HUES48 (cell line): ENCODE data around the gene PIGO.

Experiments
- H3K27ac ChIP-seq: one replicate; pipeline ENCODE4 v1.7.0; 2013; ENCODE audit warnings: low read depth, low read length, inconsistent platforms
- H3K27me3 ChIP-seq: 2 replicates; pipeline ENCODE4 v1.6.1; 2013; ENCODE audit warnings: mild to moderate bottlenecking, low read length; ENCODE audit not compliant: control insufficient read depth, insufficient read depth
- H3K36me3 ChIP-seq: 2 replicates; pipeline ENCODE4 v1.6.1; 2013; ENCODE audit warnings: low read length; ENCODE audit not compliant: control insufficient read depth, insufficient read depth
- H3K4me1 ChIP-seq: 2 replicates; pipeline ENCODE4 v1.6.1; 2013; ENCODE audit warnings: mild to moderate bottlenecking, low read length; ENCODE audit not compliant: control insufficient read depth, insufficient read depth
- H3K4me3 ChIP-seq: 2 replicates; pipeline ENCODE4 v1.5.1; 2013; ENCODE audit warnings: mild to moderate bottlenecking, low read depth, low read length
- H3K9ac ChIP-seq: 2 replicates; pipeline ENCODE4 v1.6.1; 2013; ENCODE audit warnings: mild to moderate bottlenecking, low read depth, low read length, moderate library complexity
- H3K9me3 ChIP-seq: 2 replicates; pipeline ENCODE4 v1.6.1; 2013; ENCODE audit warnings: low read length; ENCODE audit not compliant: control insufficient read depth, insufficient read depth

PIGO gene

DNA sequence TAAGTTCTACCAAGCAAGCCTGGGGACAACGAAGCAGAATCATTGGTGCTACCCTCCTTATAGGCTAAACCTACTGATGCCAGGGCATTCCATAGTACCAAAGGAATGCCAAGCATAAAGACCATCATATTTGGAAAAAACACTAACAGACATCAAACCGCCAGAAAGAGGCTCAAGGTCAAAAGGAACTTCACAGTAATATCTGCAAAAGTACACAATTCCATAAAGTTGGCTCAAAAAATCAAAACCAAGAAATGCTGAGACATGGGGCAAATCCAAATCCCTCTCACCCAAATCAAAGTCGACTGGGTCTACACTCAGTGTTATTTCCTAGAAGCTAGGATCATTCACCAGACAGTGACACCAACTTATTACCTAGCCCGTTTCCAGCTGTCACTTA is 27.4 kb downstream of the PIGO start:
- Histone ChIP-seq H3K27ac (no peak overlapping the region), H3K9ac (no peak overlapping the region), H3K27me3 (no peaks in the 10 kb centered on the region), H3K9me3 (no peaks in the 10 kb centered on the region), H3K4me3 (no peak overlapping the region), H3K36me3 (peaks cover 70% of the 10 kb centered on the region), H3K4me1 (peaks cover 16% of the 10 kb centered on the region)

GRCh38 chr9:35067056-35067455 is 29.3 kb downstream of the PIGO start:
- H3K27me3 ChIP-seq, result no peaks in the 10 kb centered on the region
- H3K36me3 ChIP-seq, result peaks cover 81% of the 10 kb centered on the region
- no peak overlapping the region for H3K27ac ChIP-seq
- H3K9ac ChIP-seq, result no peak overlapping the region
- no peaks in the 10 kb centered on the region for H3K9me3 ChIP-seq
- H3K4me3 ChIP-seq, result no peak overlapping the region
- peaks cover 12% of the 10 kb centered on the region; the same call in 1 of the 2 replicates for H3K4me1 ChIP-seq

GRCh38 chr9:35060548-35061207 is 35.7 kb downstream of the PIGO start:
- H3K4me1 ChIP-seq, result no peaks in the 10 kb centered on the region
- no peaks in the 10 kb centered on the region for H3K9me3 ChIP-seq
- no peak overlapping the region for H3K4me3 ChIP-seq
- H3K9ac ChIP-seq, result no peak overlapping the region
- H3K27ac ChIP-seq, result no peak overlapping the region
- peaks cover 100% of the 10 kb centered on the region for H3K36me3 ChIP-seq
- H3K27me3 ChIP-seq, result no peaks in the 10 kb centered on the region

- H3K4me1 ChIP-seq, result no peaks in the 10 kb centered on the region
- H3K9me3 ChIP-seq, result no peaks in the 10 kb centered on the region
- H3K27ac ChIP-seq, result no peak overlapping the region
- H3K36me3 ChIP-seq, result peaks cover 97% of the 10 kb centered on the region
- H3K9ac ChIP-seq, result no peak overlapping the region
- no peaks in the 10 kb centered on the region for H3K27me3 ChIP-seq
- H3K4me3 ChIP-seq, result no peak overlapping the region
These were observed 37.0 kb downstream of the PIGO start for GRCh38 chr9:35059438-35059837.

DNA sequence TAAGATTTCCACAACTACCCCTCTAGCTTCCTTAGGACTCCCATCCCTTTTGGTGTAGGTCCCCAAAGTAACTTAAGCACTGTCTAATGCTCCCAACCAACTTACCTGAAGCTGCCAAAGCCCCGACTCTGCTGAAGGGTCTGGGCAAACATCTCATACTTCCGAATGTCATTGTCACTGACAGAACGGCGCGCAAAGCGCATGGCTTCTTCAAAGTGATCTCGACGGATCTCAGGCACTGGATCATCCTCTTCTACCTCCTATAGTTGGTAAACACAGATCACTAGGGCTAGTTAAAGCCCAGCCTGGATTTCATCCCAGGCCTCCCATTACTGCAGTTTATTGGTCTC is 39.1 kb downstream of the PIGO start:
- Histone ChIP-seq H3K36me3 (peaks cover 78% of the 10 kb centered on the region), H3K27me3 (no peaks in the 10 kb centered on the region), H3K27ac (no peak overlapping the region), H3K9ac (no peak overlapping the region), H3K9me3 (no peaks in the 10 kb centered on the region), H3K4me1 (no peaks in the 10 kb centered on the region), H3K4me3 (no peak overlapping the region)

GRCh38 chr9:35056571-35057270 is 39.7 kb downstream of the PIGO start:
- H3K27ac ChIP-seq, result no peak overlapping the region

DNA sequence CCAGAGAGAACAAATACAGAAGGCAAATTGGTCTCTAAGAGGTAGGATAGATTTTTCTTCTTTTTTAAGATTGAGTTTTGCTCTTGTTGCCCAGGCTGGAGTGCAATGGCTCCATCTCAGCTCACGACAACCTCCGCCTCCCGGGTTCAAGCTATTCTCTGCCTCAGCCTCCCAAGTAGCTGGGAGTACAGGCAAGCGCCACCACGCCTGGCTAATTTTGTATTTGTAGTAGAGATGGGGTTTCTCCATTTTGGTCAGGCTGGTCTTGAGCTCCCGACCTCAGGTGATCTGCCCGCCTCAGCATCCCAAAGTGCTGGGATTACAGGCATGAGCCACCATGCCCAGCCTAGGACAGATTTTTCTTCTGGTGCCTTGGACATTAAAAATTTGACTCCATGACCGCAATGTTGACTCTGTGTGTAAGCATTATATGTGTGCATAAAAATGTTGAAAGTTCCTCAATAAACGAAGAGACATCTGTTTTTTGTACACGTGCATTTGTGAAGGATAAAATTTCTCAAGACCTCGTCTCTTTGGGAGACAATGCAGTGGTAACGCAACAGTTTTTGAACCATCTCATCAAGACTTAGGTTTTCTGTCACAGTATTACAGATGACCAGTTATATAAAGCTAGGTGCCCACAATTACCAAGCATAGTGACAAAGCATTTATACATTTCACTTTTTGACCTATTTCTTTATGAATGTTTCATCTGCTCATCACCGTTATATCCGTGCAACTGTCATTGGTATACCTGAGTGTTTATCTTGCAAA is 41.3 kb downstream of the PIGO start:
- Histone ChIP-seq H3K4me3 (no peak overlapping the region), H3K27me3 (no peaks in the 10 kb centered on the region), H3K36me3 (peaks cover 69% of the 10 kb centered on the region), H3K27ac (no peak overlapping the region), H3K9ac (no peak overlapping the region), H3K9me3 (no peaks in the 10 kb centered on the region), H3K4me1 (no peaks in the 10 kb centered on the region)

More at GRCh38 chr9:35056571-35057270, 39.7 kb downstream of the PIGO start:
- H3K36me3 ChIP-seq, result peaks cover 75% of the 10 kb centered on the region
- no peaks in the 10 kb centered on the region for H3K4me1 ChIP-seq
- no peaks in the 10 kb centered on the region for H3K27me3 ChIP-seq
- H3K9me3 ChIP-seq, result no peaks in the 10 kb centered on the region
- no peak overlapping the region for H3K4me3 ChIP-seq
- no peak overlapping the region for H3K9ac ChIP-seq

GRCh38 chr9:35054185-35054835 is 42.1 kb downstream of the PIGO start:
- Histone ChIP-seq H3K4me1 (no peaks in the 10 kb centered on the region), H3K9me3 (no peaks in the 10 kb centered on the region), H3K27ac (no peak overlapping the region), H3K4me3 (no peak overlapping the region), H3K36me3 (peaks cover 63% of the 10 kb centered on the region), H3K9ac (no peak overlapping the region), H3K27me3 (no peaks in the 10 kb centered on the region)

- Histone ChIP-seq H3K27me3 (no peaks in the 10 kb centered on the region), H3K36me3 (peaks cover 37% of the 10 kb centered on the region)
These were observed 45.1 kb downstream of the PIGO start for GRCh38 chr9:35051069-35051967.

GRCh38 chr9:35048511-35048910 is 47.9 kb downstream of the PIGO start:
- Histone ChIP-seq H3K36me3 (peaks cover 20% of the 10 kb centered on the region), H3K9ac (no peak overlapping the region), H3K4me1 (peaks cover 9% of the 10 kb centered on the region; the same call in 1 of the 2 replicates), H3K27me3 (no peaks in the 10 kb centered on the region), H3K9me3 (no peaks in the 10 kb centered on the region), H3K4me3 (no peak overlapping the region), H3K27ac (no peak overlapping the region)

More at GRCh38 chr9:35051069-35051967, 45.1 kb downstream of the PIGO start:
- Histone ChIP-seq H3K27ac (no peak overlapping the region), H3K4me1 (no peaks in the 10 kb centered on the region), H3K9me3 (no peaks in the 10 kb centered on the region), H3K4me3 (no peak overlapping the region), H3K9ac (no peak overlapping the region)
